ENCODE measurements around the gene NFX1.

NFX1 gene

GRCh38 chr9:33295571-33295970 lies 5.3 kb downstream of the NFX1 start:
- no peak for TF ChIP-seq CTCF (IDR thresholded peaks at IDR 0.05)

- TF ChIP-seq CTCF (IDR thresholded peaks at IDR 0.05), result no peak
These were observed 7.1 kb downstream of the NFX1 start for GRCh38 chr9:33297432-33297831.

GRCh38 chr9:33300546-33300945 lies 10.2 kb downstream of the NFX1 start:
- no peak for TF ChIP-seq CTCF (IDR thresholded peaks at IDR 0.05)

GRCh38 chr9:33304362-33304761 lies 14.0 kb downstream of the NFX1 start:
- no peak for TF ChIP-seq CTCF (IDR thresholded peaks at IDR 0.05)

GRCh38 chr9:33306037-33306436 lies 15.7 kb downstream of the NFX1 start:
- TF ChIP-seq CTCF (IDR thresholded peaks at IDR 0.05), result no peak

- TF ChIP-seq CTCF (IDR thresholded peaks at IDR 0.05), result no peak
These were observed 16.8 kb downstream of the NFX1 start for GRCh38 chr9:33307067-33307466.

GRCh38 chr9:33309903-33310302 lies 19.6 kb downstream of the NFX1 start:
- no peak for TF ChIP-seq CTCF (IDR thresholded peaks at IDR 0.05)

GRCh38 chr9:33310748-33311147 lies 20.4 kb downstream of the NFX1 start:
- no peak for TF ChIP-seq CTCF (IDR thresholded peaks at IDR 0.05)

Measured in LNCAP (cell line).